HCT116 (cell line): ENCODE data around the gene CYSTM1. TPM values are rescaled to one million over a fixed set of nuclear protein-coding genes. Genes with fewer than 3 reads are reported as not detected.

ENCODE experiments used
- ATAC-seq: fragments of 200-7000 bp; cut with Tn5 transposase; 2 replicates; pipeline ENCODE4 v1.9.1; 2020; ENCODE audit warnings: mild to moderate bottlenecking, moderate library complexity
- BruUV-seq: library from RNA; stranded (reverse); fragments of 400-500 nt; replicated peaks from 2 replicates; lab custom pipeline; 2021; lab: Mats Ljungman, UMichigan
- CTCF ChIA-PET: fragments of 300-600 bp; sonication (Branson Sonifier 250); formaldehyde crosslinking; loops from one replicate; lab custom pipeline; 2021; ENCODE audit warnings: antibody characterized with exemption; lab: Charles Lee
- POLR2A ChIA-PET: fragments of 300-600, 350-600 bp; sonication (Branson Sonifier 250); formaldehyde crosslinking; loops from one replicate; lab custom pipeline; 2021; ENCODE audit warnings: antibody characterized with exemption; lab: Charles Lee
- RAD21 ChIA-PET, 2 experiments: fragments of 300-600 bp; sonication (Branson Sonifier 250); formaldehyde crosslinking; loops; one replicate each; lab custom pipeline; 2023; ENCODE audit warnings: low total read pairs in 2 of 2; ENCODE audit not compliant: uncharacterized antibody in 2 of 2, unreplicated experiment in 2 of 2, low non-redundant PET in 1 of 2; lab: Charles Lee
- DNase-seq: peaks from one replicate; pipeline ENCODE4 v3.0.0-alpha.2; 2010; ENCODE audit warnings: low read depth, low spot score
- H2AFZ ChIP-seq: fragments of 200-600 bp; shearing (Covaris generic), sonication (generic); 2 replicates; pipeline ENCODE4 v1.6.1; 2017; ENCODE audit warnings: low read depth, mixed run types, mixed read lengths, antibody characterized with exemption, low read length; ENCODE audit not compliant: poor library complexity, severe bottlenecking
- H3K27ac ChIP-seq: 2 replicates; pipeline ENCODE4 v1.5.1; 2012; ENCODE audit warnings: low read depth, low read length
- H3K27me3 ChIP-seq: fragments of 200-600 bp; sonication (generic); 2 replicates; pipeline ENCODE4 v1.6.1; 2016; ENCODE audit warnings: mixed run types, low read length, mixed read lengths; ENCODE audit not compliant: insufficient read depth
- H3K36me3 ChIP-seq, 2 experiments: fragments of 200-500 bp in 1 of 2; fragments of 200-600 bp in 1 of 2; sonication (Bioruptor generic) in 1 of 2; sonication (generic) in 1 of 2; 2 replicates each; pipeline versions ENCODE4 v1.5.1 to v1.6.1; 2014 to 2016; ENCODE audit warnings: low read length in 2 of 2, inconsistent platforms in 1 of 2, mixed read lengths in 1 of 2, mixed run types in 1 of 2; ENCODE audit not compliant: insufficient read depth in 2 of 2, control insufficient read depth in 1 of 2
- H3K4me1 ChIP-seq, 2 experiments: fragments of 200-600 bp in 1 of 2; sonication (generic) in 1 of 2; 2 replicates each; pipeline versions ENCODE4 v1.5.1 to v1.6.1; 2012 to 2017; ENCODE audit warnings: low read length in 2 of 2, inconsistent platforms in 1 of 2, mild to moderate bottlenecking in 1 of 2, mixed read lengths in 1 of 2, mixed run types in 1 of 2, moderate library complexity in 1 of 2; ENCODE audit not compliant: insufficient read depth in 2 of 2, control insufficient read depth in 1 of 2
- H3K4me2 ChIP-seq: fragments of 200-600 bp; sonication (generic); 2 replicates; pipeline ENCODE4 v1.6.1; 2017; ENCODE audit warnings: mixed run types, low read length, mixed read lengths
- H3K4me3 ChIP-seq, 2 experiments: fragments of 200-600 bp in 1 of 2; sonication (generic) in 1 of 2; replicated peaks in 1 of 2; 2 replicates each; pipeline ENCODE4 v1.5.1; 2011 to 2016; ENCODE audit warnings: low read length in 2 of 2, control low read depth in 1 of 2, low read depth in 1 of 2, mild to moderate bottlenecking in 1 of 2, mixed read lengths in 1 of 2, mixed run types in 1 of 2
- H3K79me2 ChIP-seq: fragments of 200-600 bp; sonication (generic); 2 replicates; pipeline ENCODE4 v1.6.1; 2017; ENCODE audit warnings: mild to moderate bottlenecking, mixed run types, low read length, moderate library complexity, mixed read lengths; ENCODE audit not compliant: insufficient read depth
- H3K9ac ChIP-seq: fragments of 200-600 bp; sonication (generic); 2 replicates; pipeline ENCODE4 v1.6.1; 2016; ENCODE audit warnings: low read length, mixed read lengths
- H3K9me2 ChIP-seq: fragments of 200-600 bp; sonication (generic), shearing (Covaris generic); 2 replicates; pipeline ENCODE4 v1.6.1; 2017; ENCODE audit warnings: mixed run types, mild to moderate bottlenecking, moderate library complexity; ENCODE audit not compliant: insufficient read depth
- H3K9me3 ChIP-seq, 2 experiments: fragments of 200-500 bp in 1 of 2; fragments of 200-600 bp in 1 of 2; sonication (Bioruptor generic) in 1 of 2; sonication (generic) in 1 of 2; 2 replicates each; pipeline ENCODE4 v1.6.1; 2014 to 2017; ENCODE audit warnings: low read length in 2 of 2, mixed read lengths in 2 of 2, inconsistent platforms in 1 of 2, low read depth in 1 of 2, mild to moderate bottlenecking in 1 of 2, mixed run types in 1 of 2, moderate library complexity in 1 of 2; ENCODE audit not compliant: control insufficient read depth in 1 of 2, insufficient read depth in 1 of 2
- H4K20me1 ChIP-seq: fragments of 200-600 bp; sonication (generic), shearing (Covaris generic); 2 replicates; pipeline ENCODE4 v1.6.1; 2017; ENCODE audit warnings: mixed run types, mild to moderate bottlenecking, moderate library complexity; ENCODE audit not compliant: insufficient read depth
- CEBPB ChIP-seq: IDR thresholded peaks from 2 replicates; pipeline ENCODE4 v1.6.1; 2012; ENCODE audit warnings: low read depth
- ELF1 ChIP-seq: IDR thresholded peaks from 2 replicates; pipeline ENCODE4 v1.6.1; 2012; ENCODE audit warnings: low read depth, borderline replicate concordance
- EZH2phosphoT487 ChIP-seq: fragments of 200-600 bp; IDR thresholded peaks from 2 replicates; pipeline ENCODE4 v1.6.1; 2018; ENCODE audit warnings: antibody characterized with exemption, borderline replicate concordance
- FOSL1 ChIP-seq: IDR thresholded peaks from 2 replicates; pipeline ENCODE4 v1.6.1; 2012; ENCODE audit warnings: low read depth
- JUND ChIP-seq: IDR thresholded peaks from 2 replicates; pipeline ENCODE4 v1.6.1; 2012
- POLR2A ChIP-seq: IDR thresholded peaks from 2 replicates; pipeline ENCODE4 v1.7.0; 2011; ENCODE audit warnings: borderline replicate concordance; ENCODE audit not compliant: insufficient read depth, insufficient read length; ENCODE audit errors: extremely low read depth
- RAD21 ChIP-seq: IDR thresholded peaks from 2 replicates; pipeline ENCODE4 v1.6.1; 2012; ENCODE audit warnings: low read depth, mild to moderate bottlenecking
- SP1 ChIP-seq: IDR thresholded peaks from 2 replicates; pipeline ENCODE4 v1.6.1; 2012; ENCODE audit warnings: low read depth
- TCF7L2 ChIP-seq: IDR thresholded peaks from 2 replicates; pipeline ENCODE4 v1.7.0; 2011; ENCODE audit warnings: borderline replicate concordance, inconsistent platforms; ENCODE audit not compliant: insufficient read depth, insufficient read length; ENCODE audit errors: extremely low read depth
- YY1 ChIP-seq: IDR thresholded peaks from 2 replicates; pipeline ENCODE4 v1.6.1; 2011; ENCODE audit warnings: low read length, low read depth, moderate library complexity, mild to moderate bottlenecking; ENCODE audit not compliant: insufficient replicate concordance; ENCODE audit errors: extremely low read depth
- ZNF274 ChIP-seq: fragments of 200-500 bp; sonication (Bioruptor generic); IDR thresholded peaks from 2 replicates; pipeline ENCODE4 v1.6.1; 2014; ENCODE audit warnings: mild to moderate bottlenecking, low read depth, low read length, inconsistent platforms
- intact Hi-C: fragments of 100-400 bp; cut with micrococcal nuclease; formaldehyde crosslinking; loops from 2 replicates; pipeline ENCODE4 v1.10.0; 2022
- total RNA-seq: library from RNA; stranded (reverse); gene quantifications from one replicate; pipeline ENCODE4 v1.2.1, GENCODE V29; 2021; ENCODE audit not compliant: unreplicated experiment
- TF ChIP-seq, protein P1 (sequence below): IDR thresholded peaks from 2 replicates; pipeline ENCODE4 v1.6.1; 2011; ENCODE audit warnings: mild to moderate bottlenecking, low read length, moderate library complexity; ENCODE audit not compliant: insufficient replicate concordance; ENCODE audit errors: extremely low read depth
- TF ChIP-seq, protein P2 (sequence below): IDR thresholded peaks from 2 replicates; pipeline ENCODE4 v1.6.1; 2012

CYSTM1 gene
- total RNA-seq, 1 experiment from 2014 or later = 56.0 TPM

GRCh38 chr5:140143521-140144258, 31.3 kb upstream of the CYSTM1 start:
- no peaks in the 10 kb centered on the region for H3K9me3 ChIP-seq
- H3K4me2 ChIP-seq = no peak overlapping the region
- no peak overlapping the region for H3K4me3 ChIP-seq
- DNase-seq (no peak), ATAC-seq (no peak)
- no TSS peak for BruUV-seq
- CTCF ChIA-PET = interaction anchor here (0.7 to 4.1 kb wide), 10 partner anchors 10 to 357 kb away, joined by 3 to 39 read pairs (median 4); partner anchors contain the start of gene PURA
- no peaks in the 10 kb centered on the region for H3K27me3 ChIP-seq
- TF ChIP-seq, protein P1, sequence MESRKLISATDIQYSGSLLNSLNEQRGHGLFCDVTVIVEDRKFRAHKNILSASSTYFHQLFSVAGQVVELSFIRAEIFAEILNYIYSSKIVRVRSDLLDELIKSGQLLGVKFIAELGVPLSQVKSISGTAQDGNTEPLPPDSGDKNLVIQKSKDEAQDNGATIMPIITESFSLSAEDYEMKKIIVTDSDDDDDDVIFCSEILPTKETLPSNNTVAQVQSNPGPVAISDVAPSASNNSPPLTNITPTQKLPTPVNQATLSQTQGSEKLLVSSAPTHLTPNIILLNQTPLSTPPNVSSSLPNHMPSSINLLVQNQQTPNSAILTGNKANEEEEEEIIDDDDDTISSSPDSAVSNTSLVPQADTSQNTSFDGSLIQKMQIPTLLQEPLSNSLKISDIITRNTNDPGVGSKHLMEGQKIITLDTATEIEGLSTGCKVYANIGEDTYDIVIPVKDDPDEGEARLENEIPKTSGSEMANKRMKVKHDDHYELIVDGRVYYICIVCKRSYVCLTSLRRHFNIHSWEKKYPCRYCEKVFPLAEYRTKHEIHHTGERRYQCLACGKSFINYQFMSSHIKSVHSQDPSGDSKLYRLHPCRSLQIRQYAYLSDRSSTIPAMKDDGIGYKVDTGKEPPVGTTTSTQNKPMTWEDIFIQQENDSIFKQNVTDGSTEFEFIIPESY = no peak
- TF ChIP-seq JUND = no peak
- POLR2A ChIA-PET = interaction anchor here (0.6 kb wide), 1 partner anchor 31 kb away, joined by 7 read pairs; no protein-coding TSS in a partner anchor
- no peaks in the 10 kb centered on the region; the same call in 1 of the 2 replicates for H3K79me2 ChIP-seq
- H3K36me3 ChIP-seq = no peaks in the 10 kb centered on the region
- peaks cover 4 to 18% of the 10 kb centered on the region in 2 experiments; a peak in 3 of 4 replicates for H3K4me1 ChIP-seq
- H3K27ac ChIP-seq = no peak overlapping the region
- H2AFZ ChIP-seq = no peak overlapping the region
- RAD21 ChIA-PET = interaction anchor here (0.5 to 1.0 kb wide), 4 partner anchors 26 to 68 kb away, joined by 3 to 7 read pairs (median 4); no protein-coding TSS in a partner anchor
- no peaks in the 10 kb centered on the region for H3K9me2 ChIP-seq
- H3K9ac ChIP-seq = no peak overlapping the region
- intact Hi-C loops = loop anchor here (1.0 kb wide), 1 partner anchor 70 kb away; no protein-coding TSS in a partner anchor
- H4K20me1 ChIP-seq = no peaks in the 10 kb centered on the region

DNA sequence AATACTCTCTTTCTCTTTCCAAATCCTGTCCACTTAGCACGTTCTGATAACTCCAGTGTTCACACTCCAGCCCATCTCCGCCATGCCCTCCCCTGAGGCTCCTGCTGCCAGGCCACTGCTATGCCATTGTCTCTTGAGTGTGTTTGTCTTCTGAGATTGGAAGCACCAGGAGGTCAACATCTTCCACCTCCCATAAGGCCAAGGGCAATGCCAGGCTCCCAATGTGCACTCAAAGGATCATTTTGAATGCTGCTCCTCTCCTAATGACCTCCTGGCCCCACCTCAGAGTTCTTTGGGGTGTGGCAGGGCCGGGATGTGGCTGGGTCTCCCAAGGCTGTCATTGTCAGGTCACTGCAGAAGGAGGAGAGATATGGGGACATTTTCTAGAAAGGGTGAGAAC, 29.7 kb upstream of the CYSTM1 start:
- POLR2A ChIA-PET = interaction anchor here (1.2 kb wide), 1 partner anchor 38 kb away, joined by 3 read pairs; no protein-coding TSS in a partner anchor
- Histone ChIP-seq H3K9me2 (no peaks in the 10 kb centered on the region), H3K4me3 (peak overlapping the region in 1 of 2 experiments; percentile 35; a peak in 2 of 4 replicates), H3K27ac (no peak overlapping the region), H3K36me3 (no peaks in the 10 kb centered on the region), H3K9ac (0 out of 2 replicates have a peak overlapping the region, but pooled peaks have one; percentile 20), H3K4me2 (peak overlapping the region; percentile 73), H3K9me3 (no peaks in the 10 kb centered on the region), H4K20me1 (no peaks in the 10 kb centered on the region), H3K27me3 (no peaks in the 10 kb centered on the region), H2AFZ (no peak overlapping the region), H3K4me1 (peaks cover 4 to 19% of the 10 kb centered on the region in 2 experiments; a peak in 3 of 4 replicates), H3K79me2 (no peaks in the 10 kb centered on the region)
- CTCF ChIA-PET = interaction anchor here (0.7 to 3.2 kb wide), 12 partner anchors 8 to 207 kb away, joined by 3 to 20 read pairs (median 6); no protein-coding TSS in a partner anchor
- no TSS peak for BruUV-seq
- RAD21 ChIA-PET = interaction anchor here in 1 of 2 experiments (1.0 kb wide), 1 partner anchor 72 kb away, joined by 3 read pairs; no protein-coding TSS in a partner anchor
- no peak for DNase-seq
- intact Hi-C loops = no loop called here
- ATAC-seq = 0 out of 2 replicates have a peak, but pooled peaks have one; percentile 3
- no peak for TF ChIP-seq FOSL1
- TF ChIP-seq, protein P2, sequence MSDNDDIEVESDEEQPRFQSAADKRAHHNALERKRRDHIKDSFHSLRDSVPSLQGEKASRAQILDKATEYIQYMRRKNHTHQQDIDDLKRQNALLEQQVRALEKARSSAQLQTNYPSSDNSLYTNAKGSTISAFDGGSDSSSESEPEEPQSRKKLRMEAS = no peak
- TF ChIP-seq RAD21 = no peak
- TF ChIP-seq EZH2phosphoT487 = no peak
- TF ChIP-seq TCF7L2 = no peak
- TF ChIP-seq CEBPB = no peak
- no peak for TF ChIP-seq ELF1
- TF ChIP-seq POLR2A = no peak
- no peak for TF ChIP-seq JUND
- no peak for TF ChIP-seq YY1
- TF ChIP-seq, protein P1 = no peak
- TF ChIP-seq SP1 = no peak
- no peak for TF ChIP-seq ZNF274
